HG02798 (cell line): ENCODE results near the gene LAMA4.
"Not testable (repeated sequence)": the region's sequence is repeated elsewhere in the genome, so short reads cannot be mapped to it uniquely, and the experiment has no call there.

Experiments
- ATAC-seq: cut with Tn5 transposase; IDR thresholded peaks from one replicate; pipeline ENCODE4 v1.9.1; 2021; ENCODE audit warnings: mild to moderate bottlenecking; ENCODE audit not compliant: unreplicated experiment, poor library complexity

The LAMA4 gene

GRCh38 chr6:112218563-112218962 lies 35.8 kb downstream of the LAMA4 start:
- no peak for ATAC-seq

GRCh38 chr6:112216662-112217551 lies 37.5 kb downstream of the LAMA4 start:
- no peak for ATAC-seq

GRCh38 chr6:112215488-112216284 lies 38.7 kb downstream of the LAMA4 start:
- ATAC-seq: no peak

- ATAC-seq: no peak
Measured at GRCh38 chr6:112214739-112215269, 39.6 kb downstream of the LAMA4 start.

GRCh38 chr6:112210852-112211251 lies 43.5 kb downstream of the LAMA4 start:
- ATAC-seq: no peak

GRCh38 chr6:112209131-112209530 lies 45.2 kb downstream of the LAMA4 start:
- no peak for ATAC-seq

DNA sequence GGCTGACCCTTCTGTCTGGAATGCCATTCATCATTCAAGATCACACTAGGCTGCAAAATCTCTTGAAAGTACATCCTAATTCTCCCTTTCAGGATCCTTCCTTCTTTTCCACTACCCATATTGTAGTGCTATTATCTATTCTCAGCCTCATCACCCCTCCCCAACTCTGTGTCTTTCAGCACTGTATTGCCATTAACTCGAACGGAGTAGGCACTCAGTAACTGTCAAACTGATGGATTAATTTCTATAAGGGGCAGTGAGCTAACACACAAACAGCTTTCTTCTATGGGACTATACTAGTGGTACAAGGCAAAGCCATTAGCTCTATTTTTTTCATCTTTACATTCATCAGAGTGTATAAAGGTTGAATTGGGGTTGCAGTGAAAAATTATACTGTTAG lies 46.6 kb downstream of the LAMA4 start:
- ATAC-seq: no peak

GRCh38 chr6:112207131-112207530 lies 47.2 kb downstream of the LAMA4 start:
- ATAC-seq: no peak

GRCh38 chr6:112206110-112206458 lies 48.3 kb downstream of the LAMA4 start:
- ATAC-seq: no peak

DNA sequence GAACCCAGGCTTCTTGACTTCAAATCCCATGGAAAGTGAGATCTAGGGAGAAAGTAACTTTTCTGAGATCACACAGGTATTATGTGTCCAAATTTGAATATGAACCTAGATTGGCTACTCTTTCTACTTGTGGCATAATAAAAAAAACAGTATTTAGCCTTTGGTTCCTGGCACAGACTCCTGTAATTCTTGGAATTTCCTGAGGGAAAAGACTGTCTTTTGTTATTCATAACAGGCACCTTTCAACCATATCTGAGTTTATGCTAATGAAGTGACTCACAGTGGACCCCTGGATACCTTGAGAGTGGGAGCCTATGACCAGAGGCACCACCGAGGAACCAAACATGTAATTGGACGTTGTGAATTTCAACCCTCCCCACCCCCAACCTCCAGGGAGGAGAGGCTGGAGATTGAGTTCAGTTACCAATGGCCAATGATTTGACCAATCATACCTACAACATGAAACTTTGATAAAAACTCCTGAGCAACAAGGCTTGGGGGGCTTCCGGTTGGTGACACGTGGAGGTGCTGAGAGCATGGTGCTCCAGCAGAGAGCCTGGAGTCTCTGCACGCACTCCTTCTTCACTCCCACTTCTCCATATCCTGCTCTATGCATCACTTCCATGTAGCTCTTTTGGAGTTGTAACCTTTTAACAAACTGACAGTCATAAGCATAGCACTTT lies 48.8 kb downstream of the LAMA4 start:
- no peak for ATAC-seq

GRCh38 chr6:112204350-112204706 lies 50.0 kb downstream of the LAMA4 start:
- peak; percentile 15 for ATAC-seq

DNA sequence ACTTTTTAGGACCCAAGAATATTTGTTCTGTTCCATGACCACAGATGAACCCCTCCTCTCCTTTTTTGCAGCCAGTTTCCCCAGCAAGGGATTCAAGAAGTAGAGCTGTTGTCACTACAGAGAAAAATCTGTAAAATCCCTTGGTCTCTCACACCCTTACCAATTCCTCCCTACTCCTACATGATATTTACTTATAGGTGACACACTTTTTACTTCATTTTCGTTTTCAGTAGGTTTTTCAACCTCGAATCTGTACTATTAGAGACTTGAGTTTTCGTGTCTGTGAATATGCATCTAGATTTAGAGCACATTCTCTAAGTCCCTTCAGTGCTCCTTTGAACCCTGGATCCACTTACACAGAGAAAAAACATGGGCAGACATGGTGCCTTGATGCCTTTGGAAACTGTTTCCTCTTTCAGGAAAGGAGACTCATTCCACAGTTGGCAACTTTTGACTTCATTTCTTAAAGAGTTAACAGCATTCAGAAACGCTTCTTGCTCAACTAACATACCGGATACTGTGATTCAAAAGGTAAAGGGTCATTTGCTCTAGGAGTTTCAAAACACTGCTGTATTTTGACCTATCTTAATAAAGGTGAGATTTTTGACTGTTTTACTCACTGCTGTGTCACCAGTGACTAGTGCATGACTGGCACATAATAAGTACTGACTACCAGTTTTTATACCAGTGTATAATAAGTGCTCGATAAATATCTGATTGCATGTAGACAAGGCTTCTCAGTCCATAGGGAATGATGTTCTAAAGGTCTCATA lies 50.6 kb downstream of the LAMA4 start:
- peak; percentile 67 for ATAC-seq

GRCh38 chr6:112202639-112203341 lies 51.6 kb downstream of the LAMA4 start:
- ATAC-seq: peak; percentile 87

DNA sequence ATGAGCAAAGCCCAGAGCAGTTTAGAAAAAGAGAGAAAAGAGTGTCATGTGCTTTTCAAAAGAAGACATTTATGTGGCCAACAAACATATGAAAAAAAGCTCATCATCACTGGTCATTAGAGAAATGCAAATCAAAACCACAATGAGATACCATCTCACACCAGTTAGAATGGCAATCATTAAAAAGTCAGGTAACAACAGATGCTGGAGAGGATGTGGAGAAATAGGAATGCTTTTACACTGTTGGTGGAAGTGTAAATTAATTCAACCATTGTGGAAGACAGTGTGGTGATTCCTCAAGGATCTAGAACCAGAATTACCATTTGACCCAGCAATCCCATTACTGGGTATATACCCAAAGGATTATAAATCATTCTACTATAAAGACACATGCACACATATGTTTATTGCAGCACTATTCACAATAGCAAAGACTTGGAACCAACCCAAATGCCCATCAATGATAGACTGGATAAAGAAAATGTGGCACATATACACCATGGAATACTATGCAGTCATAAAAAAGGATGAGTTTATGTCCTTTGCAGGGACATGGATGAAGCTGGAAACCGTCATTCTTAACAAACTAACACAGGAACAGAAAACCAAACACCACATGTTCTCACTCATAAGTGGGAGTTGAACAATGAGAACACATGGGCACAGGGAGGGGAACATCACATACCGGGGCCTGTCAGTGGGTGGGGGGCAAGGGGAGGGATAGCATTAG lies 54.0 kb downstream of the LAMA4 start:
- ATAC-seq: not testable (repeated sequence)

GRCh38 chr6:112199001-112199403 lies 55.4 kb downstream of the LAMA4 start:
- no peak for ATAC-seq

DNA sequence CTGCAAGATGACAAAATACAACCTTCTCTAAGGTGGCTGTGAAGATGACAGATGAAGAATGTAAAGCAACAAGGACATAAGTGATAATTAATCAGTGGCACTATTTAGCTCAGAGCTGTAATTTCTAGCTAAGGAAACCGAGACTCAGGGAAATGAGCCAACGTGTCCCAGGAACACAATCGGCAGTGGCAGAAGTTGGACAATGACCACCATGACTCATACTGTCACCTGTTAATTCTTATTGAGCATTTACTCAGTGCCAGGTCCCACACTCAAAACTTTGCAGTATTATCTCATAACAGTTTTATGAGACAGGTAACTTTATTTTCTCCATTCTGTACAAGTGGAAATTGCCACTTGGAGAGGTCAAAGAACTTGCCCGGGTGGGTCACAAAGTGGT lies 55.8 kb downstream of the LAMA4 start:
- no peak for ATAC-seq

GRCh38 chr6:112197636-112198035 lies 56.7 kb downstream of the LAMA4 start:
- ATAC-seq: no peak

DNA sequence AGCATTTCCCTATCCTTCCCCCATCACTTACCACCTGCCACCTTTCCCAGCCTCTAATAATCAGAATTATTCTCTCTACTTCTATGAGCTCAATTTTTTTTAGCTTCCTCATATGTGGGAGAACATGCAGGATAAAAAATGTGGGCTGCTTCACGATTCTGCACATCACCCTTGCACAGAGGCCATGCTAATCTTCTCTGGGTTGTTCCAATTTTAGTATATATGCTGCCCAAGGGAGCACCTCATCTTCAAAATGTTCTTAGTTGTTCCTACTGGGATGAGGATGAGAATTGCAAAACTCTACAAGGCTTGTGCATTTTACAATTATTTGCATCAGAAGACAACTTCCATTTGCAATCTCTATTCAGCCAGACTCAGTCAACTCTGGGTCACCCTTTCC lies 58.1 kb downstream of the LAMA4 start:
- no peak for ATAC-seq

- ATAC-seq: no peak
Measured at GRCh38 chr6:112195166-112195565, 59.2 kb downstream of the LAMA4 start.
